ENCODE measurements around the gene PDF.

The PDF gene

DNA sequence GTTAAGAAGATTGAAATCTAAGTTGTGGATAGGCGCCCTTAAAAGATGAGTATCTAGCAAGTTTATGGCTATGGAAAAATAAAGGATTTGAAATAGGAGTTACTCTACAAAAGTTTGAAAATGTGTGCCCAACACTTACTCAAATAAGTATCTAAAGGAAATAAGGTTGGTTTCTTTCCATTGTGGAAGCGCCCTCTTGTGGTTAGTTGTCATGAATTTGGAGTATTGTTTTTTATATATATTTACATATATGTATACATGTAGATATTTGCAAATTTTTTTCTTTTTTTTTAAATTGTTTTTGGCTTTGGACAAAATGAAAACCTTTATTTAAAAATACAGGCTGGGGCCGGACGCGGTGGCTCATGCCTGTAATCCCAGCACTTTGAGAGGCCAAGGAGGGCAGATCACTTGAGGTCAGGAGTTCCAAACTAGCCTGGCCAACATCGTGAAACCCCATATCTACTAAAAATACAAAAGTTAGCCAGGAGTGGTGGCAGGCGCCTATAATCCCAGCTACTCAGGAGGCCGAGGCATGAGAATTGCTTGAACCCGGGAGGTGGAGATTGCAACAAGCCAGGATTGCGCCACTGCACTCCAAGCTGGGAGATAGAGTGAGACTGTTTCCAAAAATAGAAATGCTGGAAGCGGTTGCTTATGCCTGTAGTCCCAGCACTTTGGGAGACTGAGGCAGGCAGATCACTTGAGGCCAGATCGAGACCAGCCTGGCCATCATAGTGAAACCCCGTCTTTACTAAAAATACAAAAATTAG lies 43.3 kb downstream of the PDF start:
- H3K4me3 ChIP-seq (ENCODE audit: low read length in 2 of 2) = no peak overlapping the region
- H3K27ac ChIP-seq (ENCODE audit: low read depth in 2 of 2, low read length in 2 of 2) = no peak overlapping the region
- H3K4me1 ChIP-seq (ENCODE audit: control insufficient read depth in 2 of 2, insufficient read depth in 2 of 2, low read length in 2 of 2) = no peaks in the 10 kb centered on the region
- H3K36me3 ChIP-seq (ENCODE audit: control insufficient read depth in 2 of 2, insufficient read depth in 2 of 2, low read length in 2 of 2) = peaks cover 2 to 3% of the 10 kb centered on the region in 2 donors
- H3K27me3 ChIP-seq (ENCODE audit: control insufficient read depth in 2 of 2, insufficient read depth in 2 of 2, low read length in 2 of 2) = no peaks in the 10 kb centered on the region
- no peak overlapping the region for H3K9ac ChIP-seq (ENCODE audit: low read depth in 1 of 2, low read length in 2 of 2)
- no peaks in the 10 kb centered on the region for H3K9me3 ChIP-seq (ENCODE audit: control insufficient read depth in 2 of 2, low read length in 2 of 2)

DNA sequence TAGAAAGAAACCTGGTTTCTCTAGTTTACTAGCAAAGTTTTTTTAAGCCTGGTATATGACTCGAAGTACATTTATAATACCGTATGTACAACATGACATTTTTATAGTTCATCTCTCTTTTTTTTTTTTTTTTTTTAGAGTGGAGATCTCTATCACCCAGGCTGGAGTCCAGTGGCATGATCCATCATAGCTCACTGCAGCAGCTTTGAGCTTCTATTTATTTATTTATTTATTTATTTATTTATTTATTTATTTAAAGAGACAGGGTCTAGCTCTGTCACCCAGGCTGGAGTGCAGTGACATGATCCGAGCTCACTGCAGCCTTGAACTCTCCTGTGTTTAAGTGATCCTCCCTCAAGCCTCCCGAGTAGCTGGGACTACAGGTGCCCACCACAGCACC lies 45.1 kb downstream of the PDF start:
- H3K4me3 ChIP-seq (ENCODE audit: low read length in 2 of 2) = no peak overlapping the region
- peaks cover 2 to 3% of the 10 kb centered on the region in 2 donors for H3K36me3 ChIP-seq (ENCODE audit: control insufficient read depth in 2 of 2, insufficient read depth in 2 of 2, low read length in 2 of 2)
- H3K27ac ChIP-seq (ENCODE audit: low read depth in 2 of 2, low read length in 2 of 2) = no peak overlapping the region

DNA sequence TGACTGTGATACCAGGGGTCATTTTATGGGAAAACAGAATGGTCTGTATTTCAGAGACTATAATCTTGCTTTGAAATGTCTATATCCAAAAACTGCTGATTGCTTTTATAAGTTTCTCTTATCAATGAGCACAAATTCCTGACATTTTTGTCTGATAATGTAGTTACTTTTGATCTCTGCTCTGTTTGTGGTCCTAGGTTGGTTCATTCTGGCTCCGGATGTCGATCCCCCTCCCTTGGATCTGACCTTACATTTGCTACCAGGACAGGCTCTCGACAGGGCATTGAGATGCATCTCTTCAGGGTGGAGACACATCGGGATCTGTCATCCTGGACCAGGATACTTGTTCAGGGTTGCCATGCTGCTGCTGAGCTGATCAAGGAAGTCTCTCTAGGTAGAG lies 46.5 kb downstream of the PDF start:
- Histone ChIP-seq H3K27me3 (ENCODE audit: control insufficient read depth in 2 of 2, insufficient read depth in 2 of 2, low read length in 2 of 2) (no peaks in the 10 kb centered on the region), H3K9ac (ENCODE audit: low read depth in 1 of 2, low read length in 2 of 2) (no peak overlapping the region), H3K4me3 (ENCODE audit: low read length in 2 of 2) (no peak overlapping the region), H3K27ac (ENCODE audit: low read depth in 2 of 2, low read length in 2 of 2) (no peak overlapping the region), H3K9me3 (ENCODE audit: control insufficient read depth in 2 of 2, low read length in 2 of 2) (no peaks in the 10 kb centered on the region), H3K4me1 (ENCODE audit: control insufficient read depth in 2 of 2, insufficient read depth in 2 of 2, low read length in 2 of 2) (no peaks in the 10 kb centered on the region), H3K36me3 (ENCODE audit: control insufficient read depth in 2 of 2, insufficient read depth in 2 of 2, low read length in 2 of 2) (peaks cover 2 to 3% of the 10 kb centered on the region in 2 donors)

More for the DNA sequence above, 45.1 kb downstream of the PDF start:
- H3K27me3 ChIP-seq (ENCODE audit: control insufficient read depth in 2 of 2, insufficient read depth in 2 of 2, low read length in 2 of 2) = no peaks in the 10 kb centered on the region
- no peaks in the 10 kb centered on the region for H3K4me1 ChIP-seq (ENCODE audit: control insufficient read depth in 2 of 2, insufficient read depth in 2 of 2, low read length in 2 of 2)
- H3K9me3 ChIP-seq (ENCODE audit: control insufficient read depth in 2 of 2, low read length in 2 of 2) = no peaks in the 10 kb centered on the region
- no peak overlapping the region for H3K9ac ChIP-seq (ENCODE audit: low read depth in 1 of 2, low read length in 2 of 2)

DNA sequence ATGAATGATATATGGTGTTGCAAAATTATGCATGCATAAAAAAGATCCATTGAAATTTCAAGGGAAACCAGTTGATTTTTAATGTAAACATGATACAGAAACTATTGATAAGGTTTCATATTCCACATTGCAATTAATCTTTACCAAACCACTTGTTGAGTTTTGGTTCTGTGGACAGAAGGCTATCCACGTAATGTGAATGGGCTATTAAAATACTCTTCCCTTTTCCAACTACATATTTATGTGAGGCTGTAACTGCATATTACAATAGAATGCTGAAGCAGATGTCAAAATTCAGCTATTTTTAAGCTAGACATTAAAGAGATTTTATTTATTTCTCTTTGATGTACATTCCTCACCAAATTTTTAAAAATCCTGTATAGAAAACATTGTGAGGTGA lies 53.0 kb downstream of the PDF start:
- H3K27me3 ChIP-seq (ENCODE audit: control insufficient read depth in 2 of 2, insufficient read depth in 2 of 2, low read length in 2 of 2) = no peaks in the 10 kb centered on the region
- H3K4me1 ChIP-seq (ENCODE audit: control insufficient read depth in 2 of 2, insufficient read depth in 2 of 2, low read length in 2 of 2) = no peaks in the 10 kb centered on the region
- H3K9me3 ChIP-seq (ENCODE audit: control insufficient read depth in 2 of 2, low read length in 2 of 2) = no peaks in the 10 kb centered on the region
- no peak overlapping the region for H3K9ac ChIP-seq (ENCODE audit: low read depth in 1 of 2, low read length in 2 of 2)
- no peak overlapping the region for H3K27ac ChIP-seq (ENCODE audit: low read depth in 2 of 2, low read length in 2 of 2)
- H3K36me3 ChIP-seq (ENCODE audit: control insufficient read depth in 2 of 2, insufficient read depth in 2 of 2, low read length in 2 of 2) = no peaks in the 10 kb centered on the region
- H3K4me3 ChIP-seq (ENCODE audit: low read length in 2 of 2) = no peak overlapping the region
